Naive thymus-derived CD8-positive, alpha-beta T cell (primary cell): ENCODE results near the gene NCSTN. TPM values are rescaled to one million over a fixed set of nuclear protein-coding genes. Genes with fewer than 3 reads are reported as not detected.
A peak's percentile ranks its signal among the peaks of the same experiment; 100 is the strongest.

Experiments
- ATAC-seq, 2 donors: fragments of 150-1000 bp; cut with Tn5 transposase in 1 of 2; sonication (Bioruptor Pico), chemical (Tn5 transposase) in 1 of 2; 1 replicate in 1 of 2; 2 replicates in 1 of 2; pipeline ENCODE4 v1.10.0; 2021; ENCODE audit warnings: mild to moderate bottlenecking in 2 of 2, moderate library complexity in 2 of 2
- POLR2A ChIA-PET: fragments of 350-600 bp; sonication (Branson Sonifier 250); formaldehyde crosslinking; loops from one replicate; lab custom pipeline; 2021; ENCODE audit warnings: antibody characterized with exemption; lab: Charles Lee
- DNase-seq, 10 donors: peaks; one replicate each; pipeline versions ENCODE4 v3.0.0 to v3.0.0-alpha.2; 2020 to 2022
- H3K27ac Mint-ChIP-seq, 10 donors: one replicate each; pipeline ENCODE4 v1.8.0; 2020 to 2022; ENCODE audit warnings: mild to moderate bottlenecking in 10 of 10, mixed read lengths in 10 of 10, moderate library complexity in 4 of 10, inconsistent platforms in 1 of 10
- H3K27me3 Mint-ChIP-seq, 5 donors: one replicate each; pipeline ENCODE4 v1.8.0; 2021 to 2022; ENCODE audit warnings: mixed read lengths in 5 of 5
- H3K36me3 Mint-ChIP-seq, 3 donors: one replicate each; pipeline ENCODE4 v1.8.0; 2020 to 2022; ENCODE audit warnings: mixed read lengths in 3 of 3, mild to moderate bottlenecking in 2 of 3, inconsistent platforms in 1 of 3
- H3K4me1 Mint-ChIP-seq, 4 donors: one replicate each; pipeline ENCODE4 v1.8.0; 2021 to 2022; ENCODE audit warnings: mixed read lengths in 4 of 4
- H3K4me3 Mint-ChIP-seq, 10 donors: one replicate each; pipeline ENCODE4 v1.8.0; 2020 to 2022; ENCODE audit warnings: mild to moderate bottlenecking in 10 of 10, mixed read lengths in 10 of 10, moderate library complexity in 6 of 10, inconsistent platforms in 1 of 10
- H3K9me3 Mint-ChIP-seq, 9 donors: one replicate each; pipeline ENCODE4 v1.8.0; 2020 to 2022; ENCODE audit warnings: mixed read lengths in 9 of 9, mild to moderate bottlenecking in 3 of 9, inconsistent platforms in 1 of 9, moderate library complexity in 1 of 9
- polyA plus RNA-seq, 3 donors: library from polyadenylated mRNA; unstranded; fragments of 300-500 nt; fragmentation: Illumina TruSeq; gene quantifications; one replicate each; pipeline ENCODE4 v1.2.3, GENCODE V29; 2021
- total RNA-seq, 8 experiments: library from RNA in 2 of 8; stranded (reverse) in 2 of 8; gene quantifications; one replicate each; pipeline ENCODE4 v1.2.3 and lab custom pipeline; 2021 to 2026

Gene NCSTN
- total and polyA plus RNA-seq, 5 experiments from 2014 or later, result 56.8 to 76.4 (median 64.2) TPM

DNA sequence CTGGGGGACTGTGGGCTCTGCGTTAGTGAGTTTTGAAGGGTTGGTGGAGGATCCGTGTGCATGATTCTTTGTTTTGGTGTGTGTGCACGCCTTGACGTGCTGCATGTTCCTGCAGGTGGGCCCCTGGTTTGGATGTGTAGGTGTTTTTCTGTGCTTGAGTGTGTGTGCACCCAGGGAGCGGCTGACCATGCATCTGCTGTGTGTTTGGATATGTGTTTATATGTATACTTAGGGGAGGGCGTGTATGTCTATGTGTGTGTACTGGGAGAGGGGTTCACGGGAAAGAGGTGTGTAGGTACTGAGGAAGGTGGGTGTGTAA lies 58.3 kb downstream of the NCSTN start:
- Mint-ChIP-seq H3K4me1 (peaks cover 9 to 13% (median 11%) of the 10 kb centered on the region in 4 donors), H3K27me3 (peaks cover 4 to 10% (median 10%) of the 10 kb centered on the region in 5 donors), H3K4me3 (peak overlapping the region; percentile 65 to 87 (median 82)), H3K36me3 (no peaks in the 10 kb centered on the region), H3K27ac (peak overlapping the region in 5 of 10 donors; percentile 9 to 44 (median 36)), H3K9me3 (no peaks in the 10 kb centered on the region)
- ATAC-seq, result peak in 1 of 2 donors; percentile 13
- peak in 1 of 10 donors; percentile 6 for DNase-seq
- POLR2A ChIA-PET, result interaction anchor here (0.6 kb wide), 1 partner anchor 421 kb away, joined by 3 read pairs; no protein-coding TSS in a partner anchor

DNA sequence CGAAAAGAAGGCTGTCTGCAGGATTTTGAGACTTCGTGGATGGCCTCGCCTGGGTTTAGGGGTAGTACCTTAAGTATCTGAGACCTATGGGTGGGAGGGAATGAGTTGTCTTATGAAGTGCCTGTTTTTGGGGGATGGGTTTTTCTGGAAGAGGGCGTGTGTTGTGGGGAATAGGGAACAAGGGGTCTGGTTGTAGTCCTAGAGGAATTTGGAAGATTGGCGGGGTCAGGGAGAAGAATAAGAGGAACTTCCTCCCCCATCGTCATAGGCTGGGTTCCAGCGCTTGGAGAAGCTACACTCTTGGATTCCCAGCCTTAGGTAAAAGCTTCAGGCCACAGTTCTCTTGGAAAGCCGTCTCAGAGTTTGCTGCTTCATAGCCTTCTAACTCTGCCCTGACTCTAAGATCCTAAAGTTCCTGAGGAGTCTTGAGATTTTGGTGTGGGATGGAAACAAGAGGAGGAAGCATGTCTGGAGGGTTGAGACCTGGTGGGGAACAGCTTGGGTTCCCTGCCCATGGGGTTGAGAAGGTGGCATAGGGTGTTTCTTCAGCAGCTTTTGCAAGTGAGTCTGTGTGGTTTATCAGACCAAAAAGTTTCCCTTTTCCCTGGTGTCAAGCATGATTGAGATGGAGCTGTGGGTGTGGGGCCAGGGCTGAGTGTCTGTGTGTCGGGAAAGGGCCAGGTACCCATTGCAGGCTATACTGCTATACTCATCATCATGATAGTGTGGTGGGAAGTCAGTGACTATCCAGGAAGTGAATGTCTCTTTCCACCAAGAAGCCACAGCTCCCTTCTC lies 59.0 kb downstream of the NCSTN start:
- no peaks in the 10 kb centered on the region for H3K36me3 Mint-ChIP-seq
- H3K27me3 Mint-ChIP-seq, result peaks cover 4 to 10% (median 10%) of the 10 kb centered on the region in 5 donors
- H3K4me3 Mint-ChIP-seq, result peak overlapping the region in 3 of 10 donors; percentile 81 to 83 (median 83)
- H3K27ac Mint-ChIP-seq, result no peak overlapping the region
- H3K9me3 Mint-ChIP-seq, result no peaks in the 10 kb centered on the region
- ATAC-seq (no peak), DNase-seq (no peak)
- POLR2A ChIA-PET, result interaction anchor here (0.6 kb wide), 2 partner anchors 71 to 422 kb away, joined by 3 read pairs; no protein-coding TSS in a partner anchor
- H3K4me1 Mint-ChIP-seq, result peaks cover 9 to 13% (median 11%) of the 10 kb centered on the region in 4 donors

DNA sequence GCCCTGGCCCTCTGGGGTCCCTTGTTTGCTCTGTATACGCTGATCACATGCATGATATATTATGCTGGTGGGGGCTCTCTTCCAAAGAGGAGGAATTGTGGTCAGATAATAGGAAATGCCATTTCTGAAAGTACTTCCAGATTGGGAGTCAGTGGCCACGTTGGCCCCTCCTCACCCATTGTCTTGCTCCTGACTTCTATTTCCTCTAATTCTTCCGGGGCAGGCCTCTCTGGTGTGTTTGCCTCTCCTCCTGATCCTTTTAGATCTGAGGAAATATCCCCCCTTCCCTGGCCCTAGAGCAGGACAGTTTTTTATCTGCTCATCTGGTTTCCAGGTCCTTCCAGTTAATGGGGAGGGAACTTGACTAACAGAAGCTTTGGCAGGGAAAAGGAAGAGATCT lies 60.1 kb downstream of the NCSTN start:
- Mint-ChIP-seq H3K9me3 (no peaks in the 10 kb centered on the region), H3K27me3 (peaks cover 4 to 10% (median 10%) of the 10 kb centered on the region in 5 donors), H3K36me3 (no peaks in the 10 kb centered on the region), H3K4me1 (peaks cover 9 to 13% (median 11%) of the 10 kb centered on the region in 4 donors), H3K27ac (no peak overlapping the region), H3K4me3 (no peak overlapping the region)
- POLR2A ChIA-PET, result no interaction called here
- no peak for DNase-seq
- ATAC-seq, result no peak

DNA sequence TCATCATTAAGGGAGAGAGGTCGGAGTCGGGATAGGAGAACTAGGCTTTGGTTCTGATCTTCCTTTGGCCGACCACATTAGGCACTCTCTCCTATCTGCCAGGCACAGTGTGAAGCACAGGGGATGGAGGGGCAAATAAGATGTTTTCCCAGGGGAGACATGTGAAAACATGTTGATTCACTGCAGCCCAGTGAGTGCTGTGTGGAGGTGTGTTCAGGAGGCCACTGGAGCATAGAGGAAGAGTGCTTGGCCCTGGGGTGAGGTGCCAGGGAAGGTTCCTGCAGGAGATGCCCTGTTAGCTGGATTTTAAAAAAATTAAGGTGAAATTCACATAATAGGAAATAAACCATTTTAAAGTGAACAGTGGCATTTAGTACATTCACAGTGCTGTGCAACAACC lies 60.9 kb downstream of the NCSTN start:
- POLR2A ChIA-PET, result no interaction called here
- no peak for DNase-seq
- ATAC-seq, result no peak
- H3K4me1 Mint-ChIP-seq, result peaks cover 8 to 13% (median 11%) of the 10 kb centered on the region in 4 donors
- peak overlapping the region in 1 of 10 donors; percentile 13 for H3K27ac Mint-ChIP-seq
- no peak overlapping the region for H3K4me3 Mint-ChIP-seq
- H3K27me3 Mint-ChIP-seq, result peaks cover 4 to 10% (median 10%) of the 10 kb centered on the region in 5 donors
- no peaks in the 10 kb centered on the region for H3K9me3 Mint-ChIP-seq
- H3K36me3 Mint-ChIP-seq, result no peaks in the 10 kb centered on the region

DNA sequence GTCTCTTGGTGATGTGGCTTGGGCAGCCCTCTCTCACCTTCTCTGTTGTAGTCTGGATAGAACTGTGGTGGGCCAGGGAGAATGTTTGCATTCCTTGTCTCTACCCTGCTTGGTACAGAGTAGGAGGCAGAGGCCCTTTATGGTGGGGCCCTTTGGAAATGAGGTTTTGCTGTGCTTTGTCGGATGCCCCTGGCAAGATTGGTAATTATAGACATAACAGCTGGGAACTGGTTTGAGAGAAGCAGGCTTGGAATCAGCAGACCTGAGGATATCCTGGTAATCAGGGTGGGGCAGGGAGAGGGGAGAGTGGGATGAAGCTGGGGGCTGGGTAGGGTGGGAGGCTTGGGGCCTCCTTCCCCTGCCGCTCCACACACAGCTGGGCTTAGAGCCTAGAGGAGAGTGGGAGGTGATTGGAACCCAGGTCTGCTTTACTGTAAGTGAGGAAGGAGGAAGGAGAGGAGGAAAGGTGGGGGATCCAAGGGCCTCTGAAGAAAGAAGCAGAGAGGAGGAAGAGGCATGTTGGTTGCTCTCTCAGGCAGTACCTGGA lies 62.2 kb downstream of the NCSTN start:
- H3K36me3 Mint-ChIP-seq, result no peaks in the 10 kb centered on the region
- no peak overlapping the region for H3K4me3 Mint-ChIP-seq
- peaks cover 4 to 10% (median 10%) of the 10 kb centered on the region in 5 donors for H3K27me3 Mint-ChIP-seq
- H3K27ac Mint-ChIP-seq, result no peak overlapping the region
- ATAC-seq, result no peak
- DNase-seq, result no peak
- peaks cover 7 to 13% (median 11%) of the 10 kb centered on the region in 4 donors for H3K4me1 Mint-ChIP-seq
- POLR2A ChIA-PET, result interaction anchor here (0.5 kb wide), 1 partner anchor 107 kb away, joined by 4 read pairs; no protein-coding TSS in a partner anchor
- no peaks in the 10 kb centered on the region for H3K9me3 Mint-ChIP-seq

DNA sequence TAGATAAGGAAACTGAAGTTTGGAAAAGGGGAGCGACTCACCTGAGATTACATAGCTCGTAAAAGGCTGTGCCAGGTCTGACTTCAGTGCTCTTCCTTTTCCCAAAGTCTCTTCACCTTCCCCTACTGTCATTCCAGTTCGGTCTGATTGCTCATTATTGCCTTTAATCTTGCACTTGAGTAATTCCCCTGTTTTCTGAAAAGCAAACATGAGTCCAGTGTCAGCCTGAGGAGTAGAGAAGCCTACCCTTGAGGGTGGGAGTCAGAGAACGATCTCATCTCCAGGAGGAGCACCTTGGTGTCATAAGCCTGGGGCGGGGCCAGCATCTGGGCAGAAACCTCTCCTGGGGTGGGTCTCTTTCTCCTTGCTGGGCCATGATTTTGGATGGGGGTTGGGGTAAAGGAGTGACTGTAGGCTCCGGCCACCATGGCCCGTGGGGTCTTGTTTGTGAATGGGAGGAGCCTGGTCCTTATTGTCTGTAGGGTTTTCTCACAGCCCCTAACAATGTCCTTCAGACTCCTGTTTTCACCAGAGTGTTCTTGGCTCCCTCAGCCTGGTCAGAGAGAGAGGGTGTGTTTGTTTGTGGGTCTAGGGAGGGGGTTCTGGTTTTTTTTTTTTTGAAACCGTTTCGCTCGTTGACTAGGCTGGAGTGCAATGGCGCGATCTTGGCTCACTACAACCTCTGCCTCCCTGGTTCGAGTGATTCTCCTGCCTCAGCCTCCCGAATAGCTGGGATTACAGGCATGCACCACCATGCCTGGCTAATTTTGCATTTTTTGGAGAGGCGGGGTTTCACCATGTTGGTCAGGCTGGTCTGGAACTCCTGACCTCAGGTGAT lies 63.2 kb downstream of the NCSTN start:
- Mint-ChIP-seq H3K36me3 (no peaks in the 10 kb centered on the region), H3K27ac (peak overlapping the region in 1 of 10 donors; percentile 29), H3K27me3 (peaks cover 3 to 8% (median 7%) of the 10 kb centered on the region in 5 donors), H3K4me3 (no peak overlapping the region), H3K9me3 (no peaks in the 10 kb centered on the region), H3K4me1 (peaks cover 3 to 9% (median 6%) of the 10 kb centered on the region in 4 donors)
- DNase-seq, result no peak
- no peak for ATAC-seq
- POLR2A ChIA-PET, result interaction anchor here (0.5 kb wide), 1 partner anchor 108 kb away, joined by 4 read pairs; no protein-coding TSS in a partner anchor

DNA sequence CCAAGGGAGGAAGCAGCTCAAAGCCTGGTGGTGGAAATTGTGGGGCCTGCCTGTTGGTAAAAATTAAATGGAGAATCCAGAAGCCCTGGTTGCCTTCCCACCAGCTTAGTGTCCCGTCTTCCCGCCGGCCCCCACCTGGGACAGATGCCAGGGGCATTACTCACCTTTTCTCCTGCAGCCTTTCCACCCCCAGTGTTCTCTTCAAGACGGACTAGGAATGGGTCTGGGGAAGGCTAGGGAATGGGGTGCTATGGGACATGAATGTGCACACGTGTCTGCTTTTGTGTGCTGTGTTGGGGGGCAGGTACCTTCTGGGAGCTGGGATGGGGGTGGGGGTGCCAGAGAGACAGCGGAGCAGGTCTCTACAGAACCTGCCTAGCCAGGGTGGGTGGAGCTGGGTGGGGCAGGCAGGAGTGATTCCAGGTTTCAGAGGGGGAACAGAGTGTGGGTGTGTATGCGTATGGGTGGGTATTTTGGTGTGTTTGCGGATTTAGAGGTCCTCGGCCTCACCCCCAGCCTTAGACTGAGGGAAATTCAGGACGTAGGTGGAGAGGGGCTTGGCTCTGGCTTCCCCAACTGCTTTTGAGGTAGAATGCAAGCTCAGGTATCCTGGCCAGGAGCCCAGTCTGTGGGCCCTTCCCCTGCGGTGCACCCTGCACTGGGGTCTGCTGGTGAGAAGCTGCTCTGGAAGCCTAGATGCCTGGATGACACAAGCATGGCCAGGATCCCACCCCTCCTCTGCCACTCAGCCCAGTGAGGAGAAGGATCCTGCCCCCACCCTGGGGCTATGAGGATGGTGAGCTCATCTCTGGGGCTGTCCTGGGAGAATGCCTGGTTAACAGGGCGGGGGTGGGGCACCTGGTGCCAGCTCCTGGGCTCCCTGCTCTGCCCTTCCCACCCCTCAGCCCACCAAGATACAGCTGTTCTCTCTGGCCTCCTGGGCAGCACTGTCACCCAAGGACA lies 64.9 kb downstream of the NCSTN start:
- Mint-ChIP-seq H3K9me3 (no peaks in the 10 kb centered on the region), H3K4me1 (peaks cover 0 to 5% (median 1%) of the 10 kb centered on the region in 4 donors), H3K27ac (no peak overlapping the region), H3K27me3 (no peaks in the 10 kb centered on the region), H3K36me3 (no peaks in the 10 kb centered on the region), H3K4me3 (no peak overlapping the region)
- POLR2A ChIA-PET, result no interaction called here
- no peak for DNase-seq
- no peak for ATAC-seq

Other genes with a start within 250 kb of the NCSTN start
- gene IGSF8, start 244.8 kb upstream of the NCSTN start, total RNA-seq, result 10 to 100 TPM; 67.9 to 71.5 TPM
- 10 to 100 TPM; 40.2 to 74.5 (median 56.9) TPM for gene IGSF8, start 244.8 kb upstream of the NCSTN start, polyA plus RNA-seq
- gene ATP1A2, start 227.6 kb upstream of the NCSTN start, total RNA-seq, result not detected
- not detected for gene ATP1A2, start 227.6 kb upstream of the NCSTN start, polyA plus RNA-seq
- gene ATP1A4, start 191.8 kb upstream of the NCSTN start, total RNA-seq, result not detected
- gene ATP1A4, start 191.8 kb upstream of the NCSTN start, polyA plus RNA-seq, result not detected
- not detected for gene CASQ1, start 152.8 kb upstream of the NCSTN start, total RNA-seq
- gene CASQ1, start 152.8 kb upstream of the NCSTN start, polyA plus RNA-seq, result not detected
- 10 to 100 TPM; 13.1 to 13.2 TPM for gene PEA15, start 138.0 kb upstream of the NCSTN start, total RNA-seq
- 1 to 10 TPM; 3.9 to 4.6 (median 4.3) TPM for gene PEA15, start 138.0 kb upstream of the NCSTN start, polyA plus RNA-seq
- 100 to 1,000 TPM; 256 TPM for gene DCAF8, start 80.8 kb upstream of the NCSTN start, total RNA-seq
- gene DCAF8, start 80.8 kb upstream of the NCSTN start, polyA plus RNA-seq, result 10 to 100 TPM; 46.9 to 51.6 (median 49.5) TPM
- 10 to 100 TPM; 67.6 to 72.1 TPM for gene PEX19, start 58.2 kb upstream of the NCSTN start, total RNA-seq
- 10 to 100 TPM; 49.7 to 56.2 (median 53.1) TPM for gene PEX19, start 58.2 kb upstream of the NCSTN start, polyA plus RNA-seq
- gene COPA, start 133 bp upstream of the NCSTN start, total RNA-seq, result 100 to 1,000 TPM; 115 to 120 TPM
- gene COPA, start 133 bp upstream of the NCSTN start, polyA plus RNA-seq, result 100 to 1,000 TPM; 101 to 124 (median 120) TPM
- under 1 TPM; 0.38 to 0.47 TPM for gene NHLH1, start 23.7 kb downstream of the NCSTN start, total RNA-seq
- gene NHLH1, start 23.7 kb downstream of the NCSTN start, polyA plus RNA-seq, result not detected
- gene VANGL2, start 57.2 kb downstream of the NCSTN start, total RNA-seq, result under 1 TPM; 0.10 to 0.14 TPM
- not detected for gene VANGL2, start 57.2 kb downstream of the NCSTN start, polyA plus RNA-seq
- 10 to 100 TPM; 39.7 to 42.5 TPM for gene SLAMF6, start 179.9 kb downstream of the NCSTN start, total RNA-seq
- gene SLAMF6, start 179.9 kb downstream of the NCSTN start, polyA plus RNA-seq, result 10 to 100 TPM; 52.0 to 95.9 (median 69.5) TPM
- 10 to 100 TPM; 81.5 to 83.4 TPM for gene CD84, start 236.1 kb downstream of the NCSTN start, total RNA-seq
- gene CD84, start 236.1 kb downstream of the NCSTN start, polyA plus RNA-seq, result 10 to 100 TPM; 17.5 to 19.0 (median 18.1) TPM